Measurements from ENCODE around the gene PCDHGC5. TPM values are rescaled to one million over a fixed set of nuclear protein-coding genes. Genes with fewer than 3 reads are reported as not detected.

The PCDHGC5 gene
- polyA plus RNA-seq, 4 donors, result 0.24 to 1.0 (median 0.38) TPM

DNA sequence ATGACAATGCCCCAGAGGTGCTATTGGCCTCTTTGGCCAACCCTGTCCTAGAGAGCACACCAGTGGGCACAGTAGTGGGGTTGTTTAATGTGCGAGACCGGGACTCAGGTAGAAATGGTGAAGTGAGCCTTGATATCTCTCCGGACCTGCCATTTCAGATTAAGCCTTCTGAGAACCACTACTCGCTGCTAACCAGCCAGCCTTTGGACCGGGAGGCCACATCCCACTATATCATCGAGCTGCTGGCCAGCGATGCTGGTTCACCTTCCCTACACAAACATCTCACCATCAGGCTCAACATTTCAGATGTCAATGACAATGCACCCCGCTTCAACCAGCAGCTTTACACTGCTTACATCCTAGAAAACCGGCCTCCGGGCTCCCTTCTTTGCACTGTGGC, 1.4 kb downstream of the PCDHGC5 start:
- no peak for DNase-seq (ENCODE audit: low read depth in 4 of 4, low spot score in 3 of 4)

DNA sequence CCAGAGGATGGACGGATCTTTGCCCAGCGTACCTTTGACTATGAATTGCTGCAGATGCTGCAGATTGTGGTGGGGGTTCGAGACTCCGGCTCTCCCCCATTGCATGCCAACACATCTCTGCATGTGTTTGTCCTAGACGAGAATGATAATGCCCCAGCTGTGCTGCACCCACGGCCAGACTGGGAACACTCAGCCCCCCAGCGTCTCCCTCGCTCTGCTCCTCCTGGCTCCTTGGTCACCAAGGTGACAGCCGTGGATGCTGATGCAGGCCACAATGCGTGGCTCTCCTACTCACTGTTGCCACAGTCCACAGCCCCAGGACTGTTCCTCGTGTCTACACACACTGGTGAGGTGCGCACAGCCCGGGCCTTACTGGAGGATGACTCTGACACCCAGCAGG, 1.9 kb downstream of the PCDHGC5 start:
- DNase-seq (ENCODE audit: low read depth in 4 of 4, low spot score in 3 of 4), result no peak

DNA sequence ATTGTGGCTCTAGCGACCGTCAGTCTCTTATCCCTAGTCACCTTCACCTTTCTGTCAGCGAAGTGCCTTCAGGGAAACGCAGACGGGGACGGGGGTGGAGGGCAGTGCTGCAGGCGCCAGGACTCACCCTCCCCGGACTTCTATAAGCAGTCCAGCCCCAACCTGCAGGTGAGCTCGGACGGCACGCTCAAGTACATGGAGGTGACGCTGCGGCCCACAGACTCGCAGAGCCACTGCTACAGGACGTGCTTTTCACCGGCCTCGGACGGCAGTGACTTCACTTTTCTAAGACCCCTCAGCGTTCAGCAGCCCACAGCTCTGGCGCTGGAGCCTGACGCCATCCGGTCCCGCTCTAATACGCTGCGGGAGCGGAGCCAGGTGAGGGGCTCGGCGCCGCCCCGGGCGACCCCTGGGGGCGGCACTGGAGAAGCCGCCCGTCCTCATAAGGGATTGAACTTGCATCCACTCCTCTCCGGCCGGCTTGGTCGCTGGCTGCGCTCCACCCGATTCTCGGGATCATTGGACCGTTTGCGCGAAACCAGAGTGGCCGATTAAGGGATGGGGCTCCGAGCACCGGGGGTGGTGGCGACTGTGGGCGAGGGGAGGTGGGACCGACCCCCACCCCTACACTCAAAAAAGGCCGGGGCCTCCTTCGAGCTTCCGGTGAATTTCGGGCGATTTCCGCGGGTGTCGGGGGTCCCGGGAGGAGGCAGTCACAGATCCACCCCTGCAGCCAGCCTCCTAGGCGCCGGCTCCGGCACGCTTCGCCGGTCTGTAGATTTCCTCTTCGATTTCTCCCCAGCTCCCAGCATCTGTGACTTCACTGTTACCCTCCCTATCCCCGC, 2.7 kb downstream of the PCDHGC5 start:
- no peak for DNase-seq (ENCODE audit: low read depth in 4 of 4, low spot score in 3 of 4)

DNA sequence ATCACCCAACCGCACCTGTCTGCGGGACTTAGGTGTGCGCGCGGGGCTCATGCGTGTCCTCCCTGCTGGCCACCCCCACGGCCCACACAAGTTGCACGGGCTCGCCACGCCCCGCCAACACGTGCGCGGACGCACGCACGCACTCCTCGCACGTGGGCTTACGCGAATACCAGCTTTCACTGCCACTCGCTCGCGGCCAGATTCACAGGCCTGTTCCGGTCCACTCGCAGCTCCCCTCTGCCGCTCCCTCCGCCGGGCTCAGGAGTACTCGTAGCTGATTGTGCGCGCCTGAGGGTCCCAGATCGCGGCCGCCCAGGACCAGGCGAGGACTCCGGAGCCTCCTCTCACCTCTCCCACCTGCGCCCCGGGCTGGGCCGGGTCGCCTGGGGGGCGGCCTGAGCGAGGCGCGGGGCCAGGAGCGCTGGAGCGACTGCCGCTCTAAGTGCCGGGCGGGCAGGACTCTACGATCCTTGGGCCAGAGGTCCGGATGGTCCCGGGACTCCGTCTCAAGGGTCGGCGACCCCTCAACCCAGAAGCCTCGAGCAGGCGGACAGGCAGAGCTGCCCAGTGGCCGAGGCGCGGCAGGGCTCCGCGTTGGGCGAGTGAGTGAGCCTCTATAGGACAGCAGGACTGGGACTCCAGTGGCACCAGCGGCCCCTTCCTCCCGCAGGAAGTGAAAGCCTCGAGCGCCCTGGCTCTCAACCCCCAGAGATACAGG, 3.4 kb downstream of the PCDHGC5 start:
- no peak for DNase-seq (ENCODE audit: low read depth in 4 of 4, low spot score in 3 of 4)

DNA sequence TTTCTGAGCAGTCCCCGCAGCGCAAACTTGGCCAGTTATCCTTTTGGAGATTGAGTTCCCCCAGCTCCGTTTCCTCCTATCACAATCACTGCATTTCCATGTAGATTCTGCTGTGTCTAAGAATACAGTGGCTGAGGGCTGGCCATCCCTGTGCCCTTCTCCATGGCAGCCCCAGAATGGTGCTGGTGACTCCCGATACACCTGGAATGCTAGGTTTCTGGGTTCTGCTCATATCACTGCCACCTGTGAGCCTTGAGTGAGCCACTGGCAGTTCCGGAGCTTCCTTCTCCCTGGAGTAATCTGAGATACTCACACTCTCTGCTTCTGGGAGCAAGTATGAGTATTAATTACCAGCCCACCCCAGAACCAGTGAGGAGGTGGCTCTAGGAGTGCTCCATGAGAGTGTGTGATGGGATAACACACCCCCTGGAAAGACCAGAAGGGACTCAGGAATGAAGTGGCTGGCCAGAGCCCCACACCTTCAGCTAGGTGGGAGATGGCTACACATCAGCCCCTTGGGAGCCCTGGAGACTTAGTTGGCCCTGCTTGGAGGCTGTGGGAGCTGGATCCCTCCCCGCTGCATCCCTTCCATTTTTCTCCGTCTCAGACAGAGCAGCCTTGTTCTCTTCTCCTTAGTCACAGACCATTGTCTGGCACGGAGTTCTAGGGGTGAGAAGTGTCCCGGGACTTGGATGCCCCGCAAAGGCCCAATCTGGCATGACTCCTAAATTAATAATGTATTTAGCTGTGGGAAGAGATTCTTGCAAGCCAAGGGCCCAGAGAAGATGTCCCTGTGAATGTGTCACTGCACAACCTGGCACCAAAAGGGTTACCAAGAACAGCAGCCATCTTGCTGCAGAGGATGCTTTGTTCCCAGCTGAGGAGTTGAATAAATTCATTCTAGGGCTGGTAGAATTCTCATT, 4.9 kb downstream of the PCDHGC5 start:
- DNase-seq (ENCODE audit: low read depth in 4 of 4, low spot score in 3 of 4), result no peak

DNA sequence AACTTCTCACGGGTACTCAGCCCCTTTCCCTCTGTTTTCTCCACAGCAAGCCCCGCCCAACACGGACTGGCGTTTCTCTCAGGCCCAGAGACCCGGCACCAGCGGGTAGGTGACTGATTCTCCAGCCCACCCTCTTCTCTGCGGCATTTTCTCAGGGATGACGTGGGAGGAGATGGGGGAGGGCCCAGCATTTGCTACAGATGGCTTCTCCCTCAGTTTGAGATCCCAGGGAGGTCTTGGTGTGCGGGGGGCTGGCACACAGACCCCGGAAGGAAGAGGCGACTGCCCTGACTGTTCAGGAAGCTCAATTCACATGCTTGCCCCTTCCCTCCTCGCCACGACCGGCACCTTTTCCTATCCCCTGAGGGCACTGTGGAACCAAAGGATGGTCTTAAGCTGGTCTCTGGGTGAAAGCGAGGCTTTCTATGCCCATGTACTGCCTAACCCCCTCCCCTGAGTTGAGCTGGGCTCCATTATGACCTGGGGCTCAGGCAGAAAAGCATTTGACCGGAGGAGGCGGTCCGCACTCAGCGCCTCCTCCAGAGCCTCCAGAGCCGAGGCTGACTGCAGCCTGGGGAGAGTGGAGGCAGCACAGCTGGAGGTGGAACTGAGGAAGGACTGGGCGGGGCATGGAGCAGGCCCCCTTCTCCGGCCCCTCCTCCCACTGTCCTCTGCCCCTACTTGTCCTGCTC, 6.0 kb downstream of the PCDHGC5 start:
- no peak for DNase-seq (ENCODE audit: low read depth in 4 of 4, low spot score in 3 of 4)

DNA sequence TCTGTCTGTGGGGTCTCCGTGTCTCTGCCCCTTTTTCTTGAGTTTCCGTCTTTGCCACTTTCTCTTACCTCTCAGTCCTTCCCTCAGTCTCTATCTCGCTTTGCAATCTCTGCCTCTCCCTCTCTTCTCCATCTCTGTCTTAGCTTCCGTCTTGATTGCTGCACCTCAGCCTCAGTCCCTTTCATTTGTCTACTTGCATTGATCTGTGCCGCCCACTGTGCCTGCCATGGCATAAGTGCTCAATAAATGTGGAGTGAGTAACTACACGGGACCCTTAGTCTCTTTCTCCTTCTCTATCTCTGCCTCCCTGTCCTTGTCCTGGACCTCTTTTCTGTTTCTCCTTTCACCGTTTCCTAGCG, 6.6 kb downstream of the PCDHGC5 start:
- DNase-seq (ENCODE audit: low read depth in 4 of 4, low spot score in 3 of 4), result no peak

DNA sequence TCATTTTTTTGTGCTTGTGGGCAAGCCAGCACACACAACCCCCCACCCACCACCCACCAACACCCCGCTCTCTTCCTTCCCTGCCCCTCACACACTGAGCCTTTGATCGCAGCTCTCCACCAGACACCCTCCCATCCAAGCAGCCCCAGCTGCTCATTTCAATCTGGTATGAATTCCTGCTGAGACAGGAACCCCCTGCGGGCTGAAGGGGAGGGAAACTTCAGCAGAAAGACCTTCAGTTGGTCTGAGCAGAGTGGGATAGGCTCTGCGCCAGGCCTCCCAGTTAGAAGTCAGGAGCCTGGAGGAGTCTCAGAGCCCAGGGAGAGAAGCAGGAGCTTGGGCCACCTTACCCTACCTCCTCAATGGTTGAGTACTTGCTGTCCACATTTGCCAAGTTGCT, 7.2 kb downstream of the PCDHGC5 start:
- DNase-seq (ENCODE audit: low read depth in 4 of 4, low spot score in 3 of 4), result no peak

DNA sequence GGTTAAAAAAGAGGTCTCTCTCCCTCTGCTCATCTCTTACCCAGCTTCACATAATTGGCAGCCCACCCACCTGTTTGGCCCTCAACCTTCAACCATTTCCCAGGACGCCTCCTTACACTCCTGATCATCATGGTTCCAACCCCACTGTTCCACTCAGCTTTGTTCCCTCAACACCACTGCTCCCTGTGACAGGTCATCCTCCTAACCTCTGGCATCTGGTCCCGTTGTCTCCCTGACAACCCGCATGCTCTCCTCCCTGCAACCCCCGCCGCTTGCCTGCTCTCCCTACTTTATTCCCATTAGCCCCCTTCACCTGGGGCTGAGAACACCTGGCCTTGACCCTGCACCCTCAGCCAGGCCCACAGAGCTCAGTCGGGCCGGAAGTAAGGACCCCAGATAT, 12.9 kb downstream of the PCDHGC5 start:
- no peak for DNase-seq (ENCODE audit: low read depth in 4 of 4, low spot score in 3 of 4)

DNA sequence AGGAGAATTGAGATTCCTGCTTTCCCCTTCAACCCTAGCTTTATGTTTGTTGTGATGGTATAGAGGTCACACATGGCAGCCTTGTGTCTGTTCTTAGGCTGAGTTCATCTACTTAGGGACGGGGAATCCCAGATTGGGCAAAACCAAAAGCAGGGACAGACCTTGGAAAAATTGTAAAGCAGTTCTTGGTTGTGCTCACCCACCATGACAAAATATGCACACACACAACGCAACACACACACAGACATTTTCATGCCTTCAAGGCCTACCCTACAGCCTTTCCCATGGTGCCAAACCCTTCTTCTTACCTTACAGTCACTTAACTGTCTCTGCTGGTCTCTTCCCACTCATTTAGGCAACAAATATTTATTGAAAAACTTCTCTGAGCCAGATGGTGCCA, 14.8 kb downstream of the PCDHGC5 start:
- no peak for DNase-seq (ENCODE audit: low read depth in 4 of 4, low spot score in 3 of 4)

DNA sequence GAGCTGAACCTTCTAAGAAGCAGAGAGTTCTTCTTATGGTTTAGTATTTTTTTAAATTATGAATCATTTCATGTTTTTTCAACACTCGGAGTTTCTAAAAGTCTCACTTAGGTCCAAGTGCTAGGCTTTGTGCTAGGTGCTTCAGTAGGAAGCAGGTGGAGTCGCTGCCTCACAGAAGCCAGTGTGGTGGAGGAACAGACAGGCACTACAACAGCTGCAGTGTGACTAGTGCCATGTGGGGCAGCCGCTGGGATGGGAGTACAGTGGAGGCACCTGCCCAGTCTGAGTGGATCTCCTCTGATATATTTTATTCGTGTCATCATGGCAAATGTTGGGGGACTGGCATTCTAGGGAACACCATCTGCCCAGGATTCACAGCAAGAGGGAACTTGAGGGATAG, 15.3 kb downstream of the PCDHGC5 start:
- DNase-seq (ENCODE audit: low read depth in 4 of 4, low spot score in 3 of 4), result no peak

DNA sequence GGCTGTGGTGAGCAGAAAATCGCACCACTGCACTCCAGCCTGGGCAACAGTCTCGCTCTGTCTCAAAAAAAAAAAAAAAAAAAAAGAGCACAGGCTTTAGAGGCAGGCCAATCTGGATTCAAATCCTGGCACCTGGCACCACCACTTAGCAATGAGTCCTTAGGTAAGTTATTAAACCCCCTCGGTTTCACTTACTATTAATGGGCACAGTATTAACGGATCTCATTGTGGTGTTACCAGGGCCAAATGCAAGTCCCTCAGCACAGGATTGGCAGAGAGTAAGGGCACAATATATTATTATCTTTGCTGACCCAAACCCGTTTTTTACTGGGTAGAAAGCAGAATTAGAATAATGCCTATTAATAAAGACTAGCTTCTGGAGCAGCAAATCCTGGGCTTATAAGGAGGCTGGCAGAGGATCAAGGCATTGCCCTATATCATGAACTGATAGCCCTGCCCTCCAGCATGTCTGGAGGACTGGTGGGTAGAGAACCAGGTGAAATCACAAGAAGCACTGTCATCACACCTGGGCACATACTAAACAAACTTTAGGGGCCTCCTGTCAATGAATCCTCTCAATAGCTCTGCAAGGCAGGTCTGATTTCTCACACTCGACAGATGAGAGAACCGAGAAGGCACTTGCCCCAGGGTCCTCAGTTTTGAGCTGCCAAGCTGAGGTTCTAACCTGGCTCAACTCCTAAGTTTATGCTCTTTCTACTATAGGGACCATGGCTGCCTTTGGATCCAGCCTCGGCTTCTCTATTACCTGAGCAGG, 17.7 kb downstream of the PCDHGC5 start:
- DNase-seq (ENCODE audit: low read depth in 4 of 4, low spot score in 3 of 4), result no peak

DNA sequence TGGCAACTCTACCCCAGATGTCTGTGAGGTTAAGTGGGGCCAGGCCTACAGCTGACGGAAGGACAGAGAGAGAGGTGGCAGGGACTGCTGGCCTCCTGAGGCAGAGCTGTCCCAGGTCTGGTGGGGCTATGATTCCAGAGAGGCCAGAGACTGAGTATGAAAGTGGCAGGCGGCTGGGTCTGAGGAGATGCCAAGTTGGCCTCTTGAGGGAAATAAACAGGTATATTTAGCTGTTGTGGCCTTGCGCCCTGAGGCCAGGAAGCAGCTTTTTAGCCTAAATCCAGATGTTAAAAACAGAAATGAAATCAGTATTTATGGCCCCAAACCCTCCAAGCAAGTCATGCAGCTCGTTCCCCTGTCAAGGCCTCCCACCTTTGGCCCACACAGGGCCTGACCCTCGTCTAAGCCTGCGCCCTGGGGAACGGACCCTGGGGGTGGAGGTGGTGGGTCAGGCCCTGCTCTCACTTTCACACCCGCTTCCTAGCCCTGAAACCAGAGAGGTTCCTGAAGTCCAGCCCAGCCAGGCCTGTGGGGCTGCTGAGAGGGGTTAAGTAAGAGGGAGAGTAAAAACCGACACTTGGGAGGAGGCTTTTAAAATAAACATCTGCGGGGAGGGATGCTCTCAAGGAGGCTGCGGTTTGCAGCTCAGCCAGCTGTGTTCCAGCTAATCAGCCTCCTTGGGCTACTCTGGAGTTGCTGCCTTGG, 18.7 kb downstream of the PCDHGC5 start:
- no peak for DNase-seq (ENCODE audit: low read depth in 4 of 4, low spot score in 3 of 4)

DNA sequence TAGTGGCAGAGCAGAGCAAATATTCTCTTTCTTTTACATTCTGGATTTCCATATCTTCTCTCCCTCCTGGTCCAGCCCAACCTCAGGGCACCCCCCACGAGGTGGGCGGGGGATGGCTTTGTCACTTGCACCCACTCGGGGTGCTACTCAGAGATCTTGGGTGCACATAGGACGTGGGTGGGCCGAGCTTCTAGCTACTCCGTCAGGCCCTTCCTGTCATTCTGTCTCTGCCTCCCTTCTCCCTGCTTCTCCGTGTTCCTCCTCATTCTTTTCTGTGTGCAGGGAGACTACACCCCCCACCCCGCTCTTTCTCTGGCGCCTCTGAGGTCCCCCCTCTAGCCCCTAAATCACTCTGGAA, 19.5 kb downstream of the PCDHGC5 start:
- no peak for DNase-seq (ENCODE audit: low read depth in 4 of 4, low spot score in 3 of 4)

DNA sequence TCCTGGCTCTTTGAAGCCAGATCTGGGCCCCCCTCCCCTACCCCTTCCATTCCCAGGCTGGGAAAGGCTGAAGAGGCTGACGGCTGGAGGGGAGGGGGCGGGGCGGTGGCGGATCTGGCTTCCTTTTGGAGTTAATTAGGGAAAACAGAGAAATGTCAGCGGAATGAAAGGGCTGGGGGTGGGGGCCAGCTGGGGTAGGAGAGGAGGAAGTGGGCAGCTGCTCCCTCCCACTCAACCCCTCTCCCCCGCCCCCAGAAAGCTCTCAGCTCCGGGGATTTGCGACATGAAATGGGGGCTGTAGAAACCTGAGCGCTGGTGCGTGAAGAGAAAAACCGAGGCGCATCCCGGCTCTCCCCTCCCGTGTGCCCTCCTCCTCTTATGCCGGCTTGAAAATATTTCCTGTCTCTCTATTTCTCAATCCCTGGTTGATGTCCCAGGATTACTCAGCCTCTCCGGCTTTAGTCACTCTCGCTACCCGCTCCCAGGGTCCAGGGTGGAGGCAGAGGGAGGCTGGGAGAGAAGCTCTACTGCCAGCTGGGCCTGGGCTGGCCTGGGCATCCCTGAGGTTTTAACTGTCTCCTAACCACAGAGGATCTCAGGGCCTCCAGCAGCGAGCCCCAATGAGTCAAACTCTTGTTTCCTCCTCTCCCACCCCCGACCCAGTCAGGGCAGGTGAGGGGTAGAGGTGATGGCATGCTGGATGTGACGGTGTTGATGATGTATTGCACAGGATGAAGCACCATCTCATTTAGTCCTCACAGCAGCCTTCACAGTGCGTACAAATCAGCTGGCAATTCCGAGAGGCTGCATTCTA, 20.1 kb downstream of the PCDHGC5 start:
- DNase-seq (ENCODE audit: low read depth in 4 of 4, low spot score in 3 of 4), result no peak

DNA sequence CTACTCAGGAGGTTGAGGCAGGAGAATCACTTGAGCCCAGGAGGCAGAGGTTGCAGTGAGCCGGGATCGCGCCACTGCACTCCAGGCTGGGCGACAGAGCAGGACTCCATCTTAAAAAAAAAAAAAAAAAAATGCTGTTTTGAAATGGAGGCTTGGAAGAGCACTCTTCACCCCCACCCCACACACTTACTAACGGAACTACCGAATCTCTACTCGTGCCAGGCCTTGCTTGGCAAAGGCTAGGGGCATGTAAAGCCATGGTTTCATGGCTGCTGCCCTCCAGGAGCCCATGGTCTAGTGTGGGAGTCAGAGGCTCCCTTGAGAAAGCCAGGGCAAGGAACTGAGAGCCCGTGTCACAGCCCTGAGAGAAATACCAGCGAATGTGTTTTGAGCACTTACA, 21.3 kb downstream of the PCDHGC5 start:
- no peak for DNase-seq (ENCODE audit: low read depth in 4 of 4, low spot score in 3 of 4)

DNA sequence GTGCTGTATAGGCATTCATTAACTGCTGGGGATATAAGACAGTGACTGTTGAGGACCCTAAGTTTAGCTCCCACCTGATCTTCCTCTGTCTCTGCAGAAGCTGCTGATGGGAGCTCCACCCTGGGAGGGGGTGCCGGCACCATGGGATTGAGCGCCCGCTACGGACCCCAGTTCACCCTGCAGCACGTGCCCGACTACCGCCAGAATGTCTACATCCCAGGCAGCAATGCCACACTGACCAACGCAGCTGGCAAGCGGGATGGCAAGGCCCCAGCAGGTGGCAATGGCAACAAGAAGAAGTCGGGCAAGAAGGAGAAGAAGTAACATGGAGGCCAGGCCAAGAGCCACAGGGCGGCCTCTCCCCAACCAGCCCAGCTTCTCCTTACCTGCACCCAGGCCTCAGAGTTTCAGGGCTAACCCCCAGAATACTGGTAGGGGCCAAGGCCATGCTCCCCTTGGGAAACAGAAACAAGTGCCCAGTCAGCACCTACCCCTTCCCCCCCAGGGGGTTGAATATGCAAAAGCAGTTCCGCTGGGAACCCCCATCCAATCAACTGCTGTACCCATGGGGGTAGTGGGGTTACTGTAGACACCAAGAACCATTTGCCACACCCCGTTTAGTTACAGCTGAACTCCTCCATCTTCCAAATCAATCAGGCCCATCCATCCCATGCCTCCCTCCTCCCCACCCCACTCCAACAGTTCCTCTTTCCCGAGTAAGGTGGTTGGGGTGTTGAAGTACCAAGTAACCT, 22.1 kb downstream of the PCDHGC5 start:
- DNase-seq (ENCODE audit: low read depth in 4 of 4, low spot score in 3 of 4), result no peak

All from left renal pelvis (tissue), 4 donors.